HG02840 (cell line): ENCODE results near the gene NR6A1.
"Not testable (repeated sequence)": the region's sequence is repeated elsewhere in the genome, so short reads cannot be mapped to it uniquely, and the experiment has no call there.

ENCODE experiments used
- ATAC-seq: cut with Tn5 transposase; IDR thresholded peaks from one replicate; pipeline ENCODE4 v1.9.1; 2021; ENCODE audit warnings: mild to moderate bottlenecking, moderate library complexity, moderate number of reproducible peaks; ENCODE audit not compliant: unreplicated experiment, low FRiP score

NR6A1 gene

DNA sequence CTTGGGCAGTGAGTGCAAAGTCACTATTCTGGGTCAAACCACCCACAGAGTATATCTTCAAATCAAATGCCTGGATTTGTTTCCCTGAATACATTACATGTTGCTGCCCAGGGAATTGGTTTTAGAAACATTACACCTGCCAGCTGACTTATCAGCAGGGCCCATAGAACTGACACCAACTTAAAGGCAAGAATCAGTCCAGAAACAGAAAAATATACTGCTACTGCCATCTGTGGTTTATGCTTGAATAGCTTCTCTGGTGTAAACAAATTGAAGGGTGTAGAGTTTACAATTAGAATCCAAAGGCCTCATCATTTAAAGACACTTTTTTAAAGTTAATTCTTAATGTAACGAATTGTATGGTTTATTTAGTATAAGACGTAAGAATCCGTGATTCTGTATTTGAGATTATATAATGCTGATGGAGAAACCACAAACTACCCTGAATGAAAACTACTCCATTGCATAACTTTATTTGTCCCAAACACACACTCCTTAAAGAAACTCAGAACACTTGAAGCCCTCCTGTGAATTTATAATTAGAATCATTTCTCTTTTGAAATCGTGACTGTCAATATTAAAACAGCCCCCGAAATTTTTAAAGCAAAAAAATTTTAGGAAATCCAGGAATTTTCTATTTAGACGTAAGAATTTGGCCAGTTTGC, 6.2 kb downstream of the NR6A1 start:
- no peak for ATAC-seq

GRCh38 chr9:124762633-124763032, 8.5 kb downstream of the NR6A1 start:
- ATAC-seq: no peak

DNA sequence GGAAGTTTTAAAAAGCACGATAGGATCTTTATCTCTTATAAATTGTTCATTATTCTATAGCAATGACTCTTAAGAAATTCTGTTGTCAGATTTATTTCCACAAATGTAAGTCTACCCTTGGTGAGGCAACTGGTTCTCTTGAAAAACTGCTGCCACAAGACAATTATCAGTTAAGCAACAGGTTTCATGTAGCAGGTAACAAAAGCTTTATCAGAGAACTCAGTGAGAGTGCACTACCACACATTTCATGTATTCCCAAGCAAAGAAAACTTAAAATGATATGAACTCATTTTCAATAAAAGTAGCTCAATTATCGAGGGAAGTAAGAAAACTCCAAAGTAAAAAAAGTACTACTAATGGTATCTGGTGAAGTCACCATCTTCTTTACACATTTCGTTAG, 9.4 kb downstream of the NR6A1 start:
- ATAC-seq: no peak

GRCh38 chr9:124761196-124761595, 9.9 kb downstream of the NR6A1 start:
- ATAC-seq: no peak

- ATAC-seq: no peak
These were observed 10.4 kb downstream of the NR6A1 start for GRCh38 chr9:124760719-124761118.

DNA sequence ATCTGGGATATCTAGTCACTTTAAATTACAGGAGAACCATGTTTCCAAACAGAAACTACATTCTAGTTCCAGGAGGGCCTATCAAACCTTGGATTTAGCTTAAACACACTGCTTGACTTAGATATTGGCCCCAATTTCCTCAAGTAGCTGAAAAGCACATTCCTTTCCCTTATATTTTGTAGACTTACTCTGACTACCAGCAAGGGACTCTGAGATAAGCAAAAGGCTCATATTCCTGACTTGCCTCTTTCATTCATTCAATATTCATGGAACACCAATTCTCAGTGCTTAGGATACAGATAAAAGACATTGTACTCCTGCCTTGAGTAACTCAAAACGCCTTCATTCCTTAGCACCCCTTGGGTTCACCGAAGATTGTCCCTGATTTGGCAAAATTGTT, 11.8 kb downstream of the NR6A1 start:
- ATAC-seq: no peak

DNA sequence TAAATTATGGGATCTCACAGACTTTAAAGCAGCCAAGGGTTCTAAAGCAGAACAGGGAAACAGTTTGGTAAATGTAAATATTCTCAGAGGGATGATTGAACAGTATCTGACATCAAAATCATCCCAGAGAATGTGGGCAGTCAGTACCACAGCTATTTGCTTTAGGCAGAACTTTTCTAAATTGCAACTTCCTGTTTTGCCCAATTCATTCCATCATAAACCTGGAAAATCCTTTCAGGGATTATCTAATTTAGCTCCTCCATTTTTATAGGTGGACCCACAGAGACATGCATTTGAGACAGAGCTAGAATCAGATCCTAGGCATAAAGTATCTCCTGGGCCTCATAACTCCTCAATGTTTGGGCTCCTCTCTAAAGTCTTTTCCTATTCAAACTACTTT, 12.4 kb downstream of the NR6A1 start:
- ATAC-seq: no peak

- ATAC-seq: no peak
These were observed 13.1 kb downstream of the NR6A1 start for GRCh38 chr9:124758061-124758460.

DNA sequence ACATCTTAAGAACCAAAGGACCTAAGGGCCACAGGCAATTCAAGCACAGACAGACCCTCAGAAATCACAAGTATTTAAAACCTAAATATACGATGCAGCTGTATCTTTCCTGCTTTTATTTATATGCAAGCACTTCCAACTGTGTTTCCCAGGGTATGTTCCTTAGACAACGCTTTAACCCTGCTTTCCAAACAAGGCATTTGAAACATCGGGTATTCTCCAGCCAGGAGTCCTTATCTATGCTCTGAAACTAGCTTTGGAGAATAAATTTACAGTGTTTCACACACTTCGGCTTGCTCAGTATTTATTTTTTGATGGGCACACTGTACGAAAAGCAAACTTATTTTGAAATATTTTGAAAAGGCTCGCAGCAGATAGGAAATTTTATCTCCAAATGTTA, 13.5 kb downstream of the NR6A1 start:
- no peak for ATAC-seq

DNA sequence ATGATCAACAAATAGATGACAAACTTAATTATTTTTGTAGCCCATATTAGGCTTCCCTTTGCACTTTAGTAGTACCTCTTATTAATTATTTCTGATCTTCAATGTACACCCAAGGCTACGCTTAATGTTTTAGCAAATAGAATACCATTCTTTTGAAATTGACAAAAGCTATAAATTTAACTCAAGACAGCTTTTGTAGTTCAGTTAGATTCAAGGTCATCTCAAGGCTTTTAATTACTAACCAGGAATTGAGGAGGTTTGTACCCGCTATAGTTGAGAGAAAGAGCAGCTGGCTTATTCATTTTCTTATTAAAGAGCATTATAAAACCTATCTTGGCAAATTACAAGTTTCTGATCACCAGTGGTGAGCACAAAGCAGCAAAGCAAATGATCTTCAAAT, 15.1 kb downstream of the NR6A1 start:
- ATAC-seq: no peak

GRCh38 chr9:124755061-124755460, 16.1 kb downstream of the NR6A1 start:
- no peak for ATAC-seq

DNA sequence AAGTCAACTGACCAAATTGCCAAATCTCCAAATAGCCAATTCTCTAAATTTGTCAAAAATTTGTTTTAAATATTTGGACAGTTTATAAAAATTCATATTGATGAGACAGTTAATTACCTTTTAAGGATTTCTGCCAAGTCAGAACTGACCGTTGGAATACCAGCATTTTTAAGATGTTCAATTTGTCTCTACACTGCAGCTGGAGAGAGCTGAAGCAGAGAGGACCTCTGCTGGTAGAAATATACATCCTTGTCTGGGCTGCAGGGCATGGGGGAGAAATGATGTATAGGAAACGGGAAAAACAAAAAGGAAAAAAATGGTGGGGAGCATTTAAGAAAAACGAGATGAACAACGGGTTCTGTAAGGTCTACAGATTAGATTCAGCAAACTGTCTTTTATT, 16.8 kb downstream of the NR6A1 start:
- ATAC-seq: no peak

GRCh38 chr9:124752967-124753366, 18.1 kb downstream of the NR6A1 start:
- no peak for ATAC-seq

DNA sequence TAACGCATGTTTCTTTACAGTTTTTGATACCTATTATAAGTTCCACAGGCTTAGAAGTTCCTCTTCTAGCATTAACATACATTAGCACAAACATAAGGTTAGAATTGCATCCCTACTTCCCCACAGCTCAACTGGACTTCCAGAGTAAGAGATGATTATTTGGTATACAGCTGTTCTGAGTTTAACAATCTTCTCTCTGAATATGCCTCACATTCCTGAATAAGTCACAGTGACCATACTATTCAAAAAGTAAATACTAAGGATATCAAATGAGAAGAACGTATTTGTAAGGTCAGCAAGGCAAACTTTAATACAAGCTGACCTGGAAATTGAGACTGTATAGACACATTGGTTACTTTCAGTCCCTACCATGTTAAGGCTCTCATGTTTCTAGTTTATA, 21.3 kb downstream of the NR6A1 start:
- no peak for ATAC-seq

DNA sequence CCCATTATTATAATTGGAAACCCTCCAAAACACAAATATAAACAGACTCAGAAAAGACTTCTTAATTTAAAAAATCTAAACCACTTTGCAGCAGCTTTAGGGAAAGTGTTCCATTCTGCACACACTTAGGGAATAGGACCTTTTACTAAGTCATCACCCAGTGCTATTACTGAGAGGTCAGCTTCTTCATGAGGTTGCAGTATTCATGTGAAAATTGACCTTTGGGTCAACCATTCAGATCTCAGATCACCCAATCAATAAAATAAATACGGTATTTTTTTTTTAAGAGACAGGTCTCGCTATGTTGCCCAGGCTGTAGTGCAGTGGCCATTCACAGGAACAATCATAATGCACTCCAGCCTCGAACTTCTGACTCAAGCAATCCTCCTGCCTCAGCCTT, 21.8 kb downstream of the NR6A1 start:
- no peak for ATAC-seq

DNA sequence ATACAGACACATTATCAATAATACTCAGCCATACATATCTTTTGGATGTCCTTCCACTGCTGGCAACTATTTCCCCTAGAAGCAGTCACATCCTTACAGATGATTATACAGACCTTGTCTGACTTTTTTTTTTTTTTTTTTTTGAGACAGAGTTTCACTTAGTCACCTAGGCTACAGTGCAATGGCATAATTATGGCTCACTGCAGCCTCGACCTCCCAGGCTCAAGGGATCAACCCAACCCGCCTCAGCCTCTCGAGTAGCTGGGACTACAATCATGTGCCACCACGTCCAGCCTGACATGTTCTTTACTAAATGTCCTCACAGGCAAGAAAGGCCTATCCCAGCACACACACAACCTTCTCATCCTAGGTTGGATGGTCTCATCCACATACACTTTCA, 24.0 kb downstream of the NR6A1 start:
- no peak for ATAC-seq

DNA sequence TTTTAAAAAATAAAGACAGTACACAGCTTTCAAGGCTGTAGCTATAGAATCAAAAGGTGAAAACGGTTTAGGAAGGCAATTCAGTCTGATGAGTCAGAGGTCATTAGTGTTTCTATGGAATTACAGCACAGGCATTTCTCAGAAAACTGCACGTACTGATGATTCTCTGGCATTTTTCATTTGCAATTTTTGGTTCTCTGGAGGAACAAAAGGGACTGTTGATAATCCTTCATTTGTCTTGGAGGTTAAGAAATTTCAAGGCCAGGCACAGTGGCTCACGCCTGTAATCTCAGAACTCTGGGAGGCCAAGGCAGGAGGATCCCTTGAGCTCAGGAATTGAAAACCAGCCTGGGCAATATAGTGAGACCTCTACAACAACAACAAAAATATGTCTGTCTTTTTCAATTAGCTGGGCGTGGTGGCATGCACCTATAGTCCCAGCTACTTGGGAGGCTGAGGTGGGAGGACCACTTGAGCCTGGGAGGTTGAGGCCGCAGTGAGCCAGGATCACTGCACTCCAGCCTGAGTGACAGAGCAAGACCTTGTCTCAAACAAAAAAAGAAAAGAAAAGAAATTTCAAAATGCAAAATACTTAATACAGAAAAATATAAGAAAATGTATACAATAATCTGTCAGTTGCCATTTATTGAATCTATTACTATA, 27.3 kb downstream of the NR6A1 start:
- no peak for ATAC-seq

DNA sequence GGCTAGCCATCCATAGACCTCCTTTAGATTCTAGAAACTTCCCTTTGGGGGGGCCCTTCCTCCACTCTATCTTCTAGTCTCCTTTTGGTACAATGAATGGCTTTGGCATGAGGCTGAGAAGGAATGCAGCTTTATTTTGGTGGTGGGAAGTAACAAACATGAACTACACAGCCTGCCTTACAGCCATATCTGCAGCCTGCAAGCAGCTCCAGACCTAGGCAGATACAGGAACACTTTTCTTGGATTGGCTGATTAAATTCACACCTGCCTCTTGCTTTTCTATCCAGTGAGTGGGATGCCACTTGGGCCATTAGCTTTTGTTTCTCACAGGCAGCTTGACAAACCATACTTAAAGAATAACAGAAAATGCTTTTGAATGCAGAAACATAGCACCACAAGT, 28.2 kb downstream of the NR6A1 start:
- ATAC-seq: no peak

- ATAC-seq: no peak
These were observed 29.4 kb downstream of the NR6A1 start for GRCh38 chr9:124741662-124742061.

DNA sequence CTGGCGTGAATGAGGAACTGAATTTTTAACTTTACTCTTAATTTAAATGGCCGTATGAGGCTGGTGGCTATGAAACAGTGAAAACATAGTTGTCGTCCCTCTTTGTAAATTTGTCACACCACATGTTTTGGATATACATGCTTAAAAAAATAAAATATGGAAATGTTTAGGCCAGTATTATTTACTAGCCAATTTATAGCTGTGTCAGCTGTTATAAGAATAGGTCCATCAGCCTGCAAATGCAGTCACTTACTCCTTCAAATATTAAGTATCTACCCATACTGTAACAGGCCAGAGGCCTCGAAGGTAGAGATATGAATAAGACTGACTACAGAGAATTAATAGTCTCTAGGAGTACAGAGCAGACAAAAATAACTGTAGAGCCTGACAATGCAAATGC, 30.0 kb downstream of the NR6A1 start:
- no peak for ATAC-seq

DNA sequence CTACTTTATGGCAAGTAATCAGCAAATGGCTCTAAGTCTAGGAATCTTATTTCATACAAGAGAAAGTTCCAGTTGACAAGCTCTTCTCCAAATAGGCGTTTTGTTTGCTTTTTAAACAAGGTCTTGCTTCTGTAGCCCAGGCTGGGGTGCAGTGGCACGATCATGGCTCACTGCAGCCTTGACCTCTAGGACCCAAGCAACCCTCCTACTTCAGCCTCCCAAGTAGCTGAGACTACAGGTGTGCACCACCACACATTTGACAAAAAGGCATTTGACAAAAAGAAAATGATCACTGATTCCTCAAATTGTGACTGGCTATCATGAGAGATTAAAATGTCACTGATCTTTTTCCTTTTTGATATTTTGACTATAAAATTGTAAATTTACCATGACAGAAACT, 31.8 kb downstream of the NR6A1 start:
- no peak for ATAC-seq

DNA sequence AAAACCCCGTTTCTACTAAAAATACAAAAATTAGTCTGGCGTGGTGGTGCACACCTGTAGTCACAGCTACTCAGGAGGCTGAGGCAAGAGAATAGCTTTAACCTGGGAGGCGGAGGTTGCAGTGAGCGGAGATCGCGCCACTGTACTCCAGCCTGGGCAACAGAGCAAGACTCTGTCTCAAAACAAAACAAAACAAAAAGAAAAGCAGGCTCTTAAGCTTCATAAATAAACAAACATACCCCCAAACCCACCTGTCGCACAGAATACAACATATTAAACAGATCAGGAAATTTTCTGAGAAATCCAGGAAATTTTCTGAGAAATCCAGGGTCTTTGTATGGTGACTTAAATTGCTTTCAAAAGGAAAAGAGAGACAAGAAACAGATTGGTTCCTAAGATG, 33.0 kb downstream of the NR6A1 start:
- ATAC-seq: not testable (repeated sequence)

- ATAC-seq: no peak
These were observed 36.0 kb downstream of the NR6A1 start for GRCh38 chr9:124735121-124735520.
